Activated B cell treated with CpG ODN at 0.5 μM for 24 hours (primary cell): Measurements from ENCODE around the gene PSKH1. TPM values are rescaled to one million over a fixed set of nuclear protein-coding genes. Genes with fewer than 3 reads are reported as not detected.

Experiments used
- ATAC-seq: fragments of 200-7000 bp; cut with Tn5 transposase; one replicate; pipeline ENCODE4 v1.10.0; 2021; ENCODE audit warnings: low read depth, mild to moderate bottlenecking, moderate library complexity
- CTCF ChIA-PET: fragments of 350-600 bp; sonication (Branson Sonifier 250); formaldehyde crosslinking; loops from one replicate; lab custom pipeline; 2021; ENCODE audit warnings: antibody characterized with exemption; lab: Charles Lee
- POLR2A ChIA-PET: fragments of 350-600 bp; sonication (Branson Sonifier 250); formaldehyde crosslinking; loops from one replicate; lab custom pipeline; 2021; ENCODE audit warnings: antibody characterized with exemption; lab: Charles Lee
- DNase-seq: peaks from one replicate; pipeline ENCODE4 v3.0.0; 2022
- H3K27ac Mint-ChIP-seq: one replicate; pipeline ENCODE4 v1.8.0; 2020; ENCODE audit warnings: mixed read lengths
- H3K27me3 Mint-ChIP-seq: one replicate; pipeline ENCODE4 v1.8.0; 2021; ENCODE audit warnings: mixed read lengths
- H3K36me3 Mint-ChIP-seq: one replicate; pipeline ENCODE4 v1.8.0; 2021; ENCODE audit warnings: low read depth, mixed read lengths
- H3K4me1 Mint-ChIP-seq: one replicate; pipeline ENCODE4 v1.8.0; 2021; ENCODE audit warnings: mixed read lengths
- H3K4me3 Mint-ChIP-seq: one replicate; pipeline ENCODE4 v1.8.0; 2020; ENCODE audit warnings: mild to moderate bottlenecking, mixed read lengths
- H3K9me3 Mint-ChIP-seq: one replicate; pipeline ENCODE4 v1.8.0; 2020; ENCODE audit warnings: mixed read lengths
- intact Hi-C: fragments of 100-400 bp; cut with micrococcal nuclease; formaldehyde crosslinking; loops from one replicate; pipeline ENCODE4 v1.15.1; 2024
- total RNA-seq: library from RNA; stranded (reverse); gene quantifications from 2 replicates; pipeline ENCODE4 v1.2.3, GENCODE V29; 2022
- TF ChIP-seq, protein P1 (sequence below): fragments of 200-600 bp; IDR thresholded peaks from one replicate; pipeline ENCODE4 v1.8.0; 2022; ENCODE audit warnings: antibody characterized with exemption, mild to moderate bottlenecking

PSKH1 gene
- total RNA-seq, 1 donor from 2014 or later = 22.0 TPM

DNA sequence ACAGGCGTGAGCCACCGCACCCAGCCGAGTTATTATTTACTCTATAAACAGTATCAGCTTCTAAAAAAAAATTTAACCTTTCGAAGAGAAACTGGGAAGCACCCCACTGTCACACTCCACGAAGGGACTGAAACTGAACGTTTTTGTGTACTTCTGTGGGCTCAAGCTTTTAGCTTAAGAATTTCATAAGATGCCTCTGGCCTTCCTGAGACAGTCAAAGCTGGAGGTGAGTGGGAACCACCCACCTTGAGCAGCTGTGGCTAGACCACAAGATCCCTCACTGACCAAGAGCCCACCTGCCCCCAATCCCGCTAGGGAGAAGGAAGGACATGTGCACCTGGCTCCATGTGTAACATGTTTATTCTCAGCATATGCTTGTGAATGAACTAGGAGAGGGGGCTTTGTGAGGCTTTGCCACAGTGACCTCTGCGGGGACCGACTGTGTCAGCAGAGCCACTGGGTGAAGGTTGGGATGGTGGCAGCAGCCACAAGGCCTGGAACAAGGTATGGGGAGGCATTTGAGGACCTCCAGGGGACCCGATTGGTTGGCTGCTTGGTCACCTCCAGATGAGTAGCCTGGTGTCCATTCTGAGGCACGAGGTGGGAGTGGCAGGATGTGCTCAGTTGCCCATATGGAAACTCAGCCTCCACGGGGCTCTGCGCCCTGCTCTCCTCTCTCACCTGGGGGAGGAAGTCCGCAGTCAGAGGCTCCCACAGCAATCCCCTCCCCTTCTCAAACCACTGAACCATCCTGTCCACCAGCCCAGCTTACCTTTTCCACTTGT lies 82.5 kb downstream of the PSKH1 start:
- H3K27me3 Mint-ChIP-seq = no peaks in the 10 kb centered on the region
- no peak for DNase-seq
- no peaks in the 10 kb centered on the region for H3K9me3 Mint-ChIP-seq
- H3K27ac Mint-ChIP-seq = no peak overlapping the region
- TF ChIP-seq, protein P1, sequence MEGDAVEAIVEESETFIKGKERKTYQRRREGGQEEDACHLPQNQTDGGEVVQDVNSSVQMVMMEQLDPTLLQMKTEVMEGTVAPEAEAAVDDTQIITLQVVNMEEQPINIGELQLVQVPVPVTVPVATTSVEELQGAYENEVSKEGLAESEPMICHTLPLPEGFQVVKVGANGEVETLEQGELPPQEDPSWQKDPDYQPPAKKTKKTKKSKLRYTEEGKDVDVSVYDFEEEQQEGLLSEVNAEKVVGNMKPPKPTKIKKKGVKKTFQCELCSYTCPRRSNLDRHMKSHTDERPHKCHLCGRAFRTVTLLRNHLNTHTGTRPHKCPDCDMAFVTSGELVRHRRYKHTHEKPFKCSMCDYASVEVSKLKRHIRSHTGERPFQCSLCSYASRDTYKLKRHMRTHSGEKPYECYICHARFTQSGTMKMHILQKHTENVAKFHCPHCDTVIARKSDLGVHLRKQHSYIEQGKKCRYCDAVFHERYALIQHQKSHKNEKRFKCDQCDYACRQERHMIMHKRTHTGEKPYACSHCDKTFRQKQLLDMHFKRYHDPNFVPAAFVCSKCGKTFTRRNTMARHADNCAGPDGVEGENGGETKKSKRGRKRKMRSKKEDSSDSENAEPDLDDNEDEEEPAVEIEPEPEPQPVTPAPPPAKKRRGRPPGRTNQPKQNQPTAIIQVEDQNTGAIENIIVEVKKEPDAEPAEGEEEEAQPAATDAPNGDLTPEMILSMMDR = no peak
- ChIA-PET POLR2A (interaction anchor here (0.9 kb wide), 1 partner anchor 9 kb away, joined by 3 read pairs; no protein-coding TSS in a partner anchor), CTCF (no interaction called here)
- no peaks in the 10 kb centered on the region for H3K36me3 Mint-ChIP-seq
- H3K4me1 Mint-ChIP-seq = peaks cover 8% of the 10 kb centered on the region
- no peak overlapping the region for H3K4me3 Mint-ChIP-seq
- intact Hi-C loops = no loop called here
- no peak for ATAC-seq

DNA sequence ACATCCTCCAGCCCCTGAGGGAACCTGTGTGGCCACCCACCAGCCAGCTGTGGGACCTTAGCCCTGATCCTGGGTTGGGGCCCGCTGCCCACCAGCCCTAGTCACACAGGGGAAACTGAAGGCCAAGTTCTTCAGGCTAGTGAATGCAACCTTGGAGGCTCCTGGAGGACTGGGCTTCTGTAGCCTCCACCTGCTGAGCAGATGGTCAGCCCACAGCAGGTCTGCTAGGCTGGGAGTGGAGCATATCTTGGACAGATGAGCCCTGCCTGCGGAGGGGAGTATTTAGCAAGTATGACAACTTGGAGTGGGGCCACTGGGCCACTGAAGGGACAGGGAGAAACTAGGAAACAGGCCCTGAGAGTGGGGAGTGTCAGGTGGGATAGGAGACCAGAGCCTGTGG lies 83.2 kb downstream of the PSKH1 start:
- Mint-ChIP-seq H3K27me3 (no peaks in the 10 kb centered on the region), H3K36me3 (no peaks in the 10 kb centered on the region), H3K9me3 (no peaks in the 10 kb centered on the region), H3K27ac (no peak overlapping the region), H3K4me3 (no peak overlapping the region), H3K4me1 (peaks cover 8% of the 10 kb centered on the region)
- intact Hi-C loops = no loop called here
- no peak for DNase-seq
- ATAC-seq = no peak
- POLR2A ChIA-PET = no interaction called here
- TF ChIP-seq, protein P1 = no peak
- CTCF ChIA-PET = no interaction called here

DNA sequence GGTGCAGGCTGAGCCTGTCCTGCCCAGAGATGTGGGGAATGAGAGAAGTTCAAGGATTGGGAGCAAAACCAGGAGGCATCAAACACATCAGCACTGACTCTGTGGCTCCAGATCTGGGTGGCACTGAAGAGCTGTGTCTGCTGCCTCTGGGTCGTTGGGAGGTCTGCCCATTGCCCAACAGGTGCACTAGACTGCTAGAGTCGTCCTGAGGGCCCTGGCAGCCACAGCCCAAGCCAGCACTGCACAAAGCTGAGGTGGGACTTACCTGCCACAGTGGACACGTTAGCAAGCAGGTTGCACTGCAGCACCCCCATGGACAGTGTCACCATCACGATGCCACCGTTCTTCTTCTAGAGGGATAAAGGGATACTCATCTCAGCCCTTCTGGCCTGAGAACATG lies 84.0 kb downstream of the PSKH1 start:
- no peak overlapping the region for H3K4me3 Mint-ChIP-seq
- TF ChIP-seq, protein P1 = no peak
- no peak overlapping the region for H3K27ac Mint-ChIP-seq
- ChIA-PET POLR2A (interaction anchor here (0.6 kb wide), 1 partner anchor 59 kb away, joined by 3 read pairs; no protein-coding TSS in a partner anchor), CTCF (no interaction called here)
- ATAC-seq = no peak
- DNase-seq = no peak
- H3K4me1 Mint-ChIP-seq = peaks cover 8% of the 10 kb centered on the region
- H3K36me3 Mint-ChIP-seq = no peaks in the 10 kb centered on the region
- no peaks in the 10 kb centered on the region for H3K9me3 Mint-ChIP-seq
- H3K27me3 Mint-ChIP-seq = no peaks in the 10 kb centered on the region
- intact Hi-C loops = no loop called here

DNA sequence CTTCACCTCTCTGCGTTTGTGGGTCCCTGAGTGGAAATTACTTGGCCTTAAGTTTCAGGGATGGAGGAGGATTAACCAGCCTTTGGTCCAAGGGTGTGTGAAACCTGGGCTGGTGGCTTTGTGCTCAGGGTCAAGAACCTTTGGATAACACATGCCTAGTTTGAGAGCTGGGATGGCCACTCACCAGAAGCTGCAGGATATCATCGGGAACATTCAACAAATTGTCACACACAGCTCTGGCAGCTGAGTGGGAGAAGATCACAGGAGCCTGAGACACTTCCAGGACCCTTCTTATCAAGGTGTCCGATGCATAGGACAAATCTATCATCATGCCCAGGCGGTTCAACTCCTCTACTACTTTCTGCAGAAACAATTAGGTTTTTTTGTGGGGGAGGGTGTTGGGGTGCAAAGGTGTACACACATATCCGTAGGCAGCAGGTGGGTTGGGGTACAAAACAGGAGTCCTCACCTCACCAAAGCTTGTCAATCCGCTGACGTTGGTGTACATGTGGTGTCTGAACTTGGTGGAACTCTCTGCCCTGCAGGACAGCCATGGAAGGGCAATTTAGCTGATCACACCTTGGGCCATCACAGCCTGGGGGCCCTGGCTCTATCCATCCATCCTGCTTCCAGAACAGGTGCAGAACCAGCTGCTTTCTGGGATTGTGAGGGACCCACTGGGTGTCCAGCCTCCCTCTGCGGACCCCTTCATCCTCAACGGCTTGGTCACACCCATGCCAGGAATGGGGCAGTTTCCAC lies 84.6 kb downstream of the PSKH1 start:
- ChIA-PET CTCF (no interaction called here), POLR2A (no interaction called here)
- Mint-ChIP-seq H3K27ac (no peak overlapping the region), H3K4me3 (no peak overlapping the region), H3K9me3 (no peaks in the 10 kb centered on the region), H3K27me3 (no peaks in the 10 kb centered on the region), H3K36me3 (no peaks in the 10 kb centered on the region), H3K4me1 (peaks cover 10% of the 10 kb centered on the region)
- DNase-seq (no peak), ATAC-seq (no peak)
- intact Hi-C loops = no loop called here
- TF ChIP-seq, protein P1 = no peak

Other genes with a start within 250 kb of the PSKH1 start
- gene CARMIL2, start 248.1 kb upstream of the PSKH1 start, total RNA-seq = 138 and 151 TPM in 2 replicates
- 38.2 and 41.4 TPM in 2 replicates for gene ACD, start 233.0 kb upstream of the PSKH1 start, total RNA-seq
- gene PARD6A, start 232.3 kb upstream of the PSKH1 start, total RNA-seq = 5.9 and 6.0 TPM in 2 replicates
- 8.9 and 9.5 TPM in 2 replicates for gene ENKD1, start 226.5 kb upstream of the PSKH1 start, total RNA-seq
- gene C16orf86, start 226.4 kb upstream of the PSKH1 start, total RNA-seq = 2.4 and 4.6 TPM in 2 replicates
- 9.7 and 12.6 TPM in 2 replicates for gene GFOD2, start 173.9 kb upstream of the PSKH1 start, total RNA-seq
- 25.2 and 30.6 TPM in 2 replicates for gene RANBP10, start 86.7 kb upstream of the PSKH1 start, total RNA-seq
- 1.2 and 1.9 TPM in 2 replicates for gene TSNAXIP1, start 86.4 kb upstream of the PSKH1 start, total RNA-seq
- 24.2 and 24.9 TPM in 2 replicates for gene THAP11, start 50.9 kb upstream of the PSKH1 start, total RNA-seq
- gene NUTF2, start 46.3 kb upstream of the PSKH1 start, total RNA-seq = 99.0 and 99.7 TPM in 2 replicates
- 50.7 and 54.2 TPM in 2 replicates for gene CENPT, start 45.6 kb upstream of the PSKH1 start, total RNA-seq
- gene EDC4, start 20.2 kb upstream of the PSKH1 start, total RNA-seq = 71.5 TPM in 2 replicates
- 0.69 and 1.4 TPM in 2 replicates for gene NRN1L, start 8.4 kb upstream of the PSKH1 start, total RNA-seq
- 4.1 and 6.2 TPM in 2 replicates for gene CTRL, start 38.6 kb downstream of the PSKH1 start, total RNA-seq
- gene PSMB10, start 43.6 kb downstream of the PSKH1 start, total RNA-seq = 202 and 232 TPM in 2 replicates
- gene LCAT, start 50.9 kb downstream of the PSKH1 start, total RNA-seq = 15.8 and 17.0 TPM in 2 replicates
- gene SLC12A4, start 75.4 kb downstream of the PSKH1 start, total RNA-seq = 24.6 and 37.9 TPM in 2 replicates
- 0.29 and 0.38 TPM in 2 replicates for gene DPEP3, start 87.2 kb downstream of the PSKH1 start, total RNA-seq
- 10.5 and 13.8 TPM in 2 replicates for gene DPEP2, start 106.2 kb downstream of the PSKH1 start, total RNA-seq
- not detected in 2 replicates for gene DPEP2NB, start 122.7 kb downstream of the PSKH1 start, total RNA-seq
- gene DDX28, start 130.0 kb downstream of the PSKH1 start, total RNA-seq = 19.2 and 19.7 TPM in 2 replicates
- 54.2 and 62.0 TPM in 2 replicates for gene DUS2, start 130.0 kb downstream of the PSKH1 start, total RNA-seq
- gene NFATC3, start 192.1 kb downstream of the PSKH1 start, total RNA-seq = 64.8 and 72.0 TPM in 2 replicates